ENCODE measurements around the gene NOS3.
"Not testable (repeated sequence)": the region's sequence is repeated elsewhere in the genome, so short reads cannot be mapped to it uniquely, and the experiment has no call there.

NOS3 gene

DNA sequence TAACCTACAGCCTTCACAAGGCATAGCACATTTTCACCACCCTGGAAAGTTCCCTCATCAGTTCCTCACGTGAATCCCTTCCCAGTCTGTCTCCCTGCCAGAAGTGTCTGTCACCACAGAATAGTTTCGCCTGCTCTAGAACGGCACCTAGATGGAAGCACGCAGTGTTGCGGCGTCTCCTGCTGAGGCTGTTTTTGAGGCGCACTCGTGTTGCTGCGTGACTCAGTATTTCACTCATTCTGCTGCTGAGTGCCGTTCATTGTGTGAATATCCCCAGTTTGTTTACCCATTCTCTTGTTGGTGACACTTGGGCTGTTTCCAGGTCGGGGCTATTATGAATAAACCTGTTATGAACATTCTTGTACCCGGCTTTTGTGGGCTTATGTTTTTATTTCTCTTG is 12.8 kb downstream of the NOS3 start:
- no peaks in the 10 kb centered on the region for H3K36me3 Mint-ChIP-seq
- no peak overlapping the region for H3K4me3 Mint-ChIP-seq
- no peak for ATAC-seq (replicated peaks)
- H3K27ac Mint-ChIP-seq, result no peak overlapping the region
- DNase-seq, result no peak
- peaks cover 21 to 54% of the 10 kb centered on the region in 2 donors for H3K27me3 Mint-ChIP-seq
- peaks cover 0 to 7% of the 10 kb centered on the region in 2 donors for H3K4me1 Mint-ChIP-seq
- H3K9me3 Mint-ChIP-seq, result no peaks in the 10 kb centered on the region

DNA sequence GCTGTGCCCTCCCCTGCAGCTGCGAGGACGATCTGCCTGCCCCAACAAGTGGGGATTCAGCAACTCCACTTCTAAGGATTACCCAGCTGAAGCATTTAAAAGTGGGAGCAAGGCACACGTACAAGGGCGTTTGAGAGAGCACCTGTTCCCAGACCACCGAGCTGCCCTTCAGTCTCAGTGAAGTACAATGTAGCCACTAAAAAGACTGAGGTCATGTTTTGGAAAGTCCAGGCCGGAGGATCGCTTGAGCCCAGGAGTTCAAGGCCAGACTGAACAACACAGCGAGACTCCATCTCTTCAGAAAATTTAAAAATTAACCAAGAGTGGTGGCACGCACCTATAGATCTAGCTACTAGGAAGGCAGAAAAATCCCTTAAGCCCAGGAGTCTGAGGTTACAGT is 14.7 kb downstream of the NOS3 start:
- Mint-ChIP-seq H3K9me3 (no peaks in the 10 kb centered on the region), H3K4me3 (no peak overlapping the region), H3K27me3 (peaks cover 16 to 51% of the 10 kb centered on the region in 2 donors), H3K4me1 (peaks cover 4 to 7% of the 10 kb centered on the region in 2 donors), H3K36me3 (no peaks in the 10 kb centered on the region), H3K27ac (no peak overlapping the region)
- DNase-seq (no peak), ATAC-seq (replicated peaks) (no peak)

DNA sequence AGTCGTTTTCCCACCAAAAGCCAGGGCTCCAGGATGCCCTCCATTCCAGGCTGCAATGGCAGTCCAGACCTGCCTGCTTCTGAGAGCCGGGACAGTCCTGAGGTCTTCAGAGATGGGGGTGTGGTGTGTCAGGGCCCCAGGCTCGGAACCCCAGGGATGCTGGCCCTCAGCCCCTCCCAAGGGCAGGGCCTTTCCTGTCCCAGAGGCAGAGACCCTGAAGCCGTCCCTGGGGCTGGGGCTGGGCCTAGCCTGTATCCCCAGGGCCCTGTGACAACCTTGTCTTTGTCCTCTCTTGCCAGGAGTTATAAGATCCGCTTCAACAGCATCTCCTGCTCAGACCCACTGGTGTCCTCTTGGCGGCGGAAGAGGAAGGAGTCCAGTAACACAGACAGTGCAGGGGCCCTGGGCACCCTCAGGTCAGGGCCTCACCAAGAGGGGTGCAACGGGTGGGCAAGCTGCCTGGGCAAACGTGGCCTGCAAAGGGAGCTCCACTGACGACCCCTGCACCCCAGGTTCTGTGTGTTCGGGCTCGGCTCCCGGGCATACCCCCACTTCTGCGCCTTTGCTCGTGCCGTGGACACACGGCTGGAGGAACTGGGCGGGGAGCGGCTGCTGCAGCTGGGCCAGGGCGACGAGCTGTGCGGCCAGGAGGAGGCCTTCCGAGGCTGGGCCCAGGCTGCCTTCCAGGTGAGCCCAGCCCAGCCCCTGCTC is 15.9 kb downstream of the NOS3 start:
- no peak for DNase-seq
- ATAC-seq (replicated peaks), result no peak
- Mint-ChIP-seq H3K36me3 (no peaks in the 10 kb centered on the region), H3K27ac (no peak overlapping the region), H3K4me1 (peaks cover 9% of the 10 kb centered on the region in 2 donors), H3K9me3 (no peaks in the 10 kb centered on the region), H3K27me3 (peaks cover 13 to 49% of the 10 kb centered on the region in 2 donors), H3K4me3 (no peak overlapping the region)

DNA sequence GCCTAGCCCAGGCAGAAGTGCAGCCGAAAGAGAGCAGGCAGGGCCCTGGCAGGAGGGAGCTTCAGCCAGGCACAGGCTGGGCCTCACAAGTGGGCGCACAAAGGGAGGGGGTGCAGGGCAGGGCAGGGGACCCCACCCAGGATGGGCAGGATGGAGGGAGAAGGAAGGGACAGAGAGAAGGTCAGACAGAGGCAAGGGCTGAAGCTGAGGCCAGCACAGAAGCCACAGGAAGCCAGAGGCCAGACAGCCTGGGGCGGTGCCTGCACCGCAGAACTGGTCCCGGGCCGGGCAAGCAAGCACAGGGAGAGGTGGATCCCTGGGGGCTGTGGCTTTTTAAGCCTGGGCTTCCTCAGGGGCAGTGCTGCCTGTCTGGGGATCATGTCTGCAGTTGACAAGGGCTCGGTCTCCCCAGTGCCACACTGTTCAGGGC is 16.7 kb downstream of the NOS3 start:
- Mint-ChIP-seq H3K36me3 (no peaks in the 10 kb centered on the region), H3K9me3 (no peaks in the 10 kb centered on the region), H3K27me3 (peaks cover 18 to 50% of the 10 kb centered on the region in 2 donors), H3K4me3 (peak overlapping the region in 1 of 2 donors; percentile 61), H3K27ac (peak overlapping the region; percentile 32), H3K4me1 (peaks cover 11% of the 10 kb centered on the region in 2 donors)
- DNase-seq, result no peak
- ATAC-seq (replicated peaks), result no peak

DNA sequence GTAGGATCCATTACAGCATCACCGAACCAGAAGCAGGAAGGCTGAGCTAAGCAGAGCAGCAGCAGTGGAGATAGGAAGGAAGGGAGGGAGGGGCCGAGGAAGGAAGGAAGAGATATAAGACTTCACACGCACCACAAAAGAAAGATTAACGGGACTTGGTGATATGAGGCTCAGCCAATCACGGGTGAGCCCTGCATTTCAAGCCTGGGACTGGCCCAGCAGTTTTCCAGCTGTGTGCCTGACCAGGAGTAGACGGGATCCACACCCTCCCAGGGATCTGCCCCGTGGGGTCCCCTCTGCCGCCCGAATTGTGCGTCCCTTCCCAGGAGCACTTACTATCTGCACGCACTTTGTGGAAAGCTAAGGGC is 17.3 kb downstream of the NOS3 start:
- DNase-seq (no peak), ATAC-seq (replicated peaks) (no peak)
- H3K4me3 Mint-ChIP-seq, result peak overlapping the region; percentile 62 to 69
- peaks cover 22 to 52% of the 10 kb centered on the region in 2 donors for H3K27me3 Mint-ChIP-seq
- no peaks in the 10 kb centered on the region for H3K9me3 Mint-ChIP-seq
- H3K4me1 Mint-ChIP-seq, result peaks cover 13 to 18% of the 10 kb centered on the region in 2 donors
- H3K27ac Mint-ChIP-seq, result peak overlapping the region; percentile 71
- no peaks in the 10 kb centered on the region for H3K36me3 Mint-ChIP-seq

DNA sequence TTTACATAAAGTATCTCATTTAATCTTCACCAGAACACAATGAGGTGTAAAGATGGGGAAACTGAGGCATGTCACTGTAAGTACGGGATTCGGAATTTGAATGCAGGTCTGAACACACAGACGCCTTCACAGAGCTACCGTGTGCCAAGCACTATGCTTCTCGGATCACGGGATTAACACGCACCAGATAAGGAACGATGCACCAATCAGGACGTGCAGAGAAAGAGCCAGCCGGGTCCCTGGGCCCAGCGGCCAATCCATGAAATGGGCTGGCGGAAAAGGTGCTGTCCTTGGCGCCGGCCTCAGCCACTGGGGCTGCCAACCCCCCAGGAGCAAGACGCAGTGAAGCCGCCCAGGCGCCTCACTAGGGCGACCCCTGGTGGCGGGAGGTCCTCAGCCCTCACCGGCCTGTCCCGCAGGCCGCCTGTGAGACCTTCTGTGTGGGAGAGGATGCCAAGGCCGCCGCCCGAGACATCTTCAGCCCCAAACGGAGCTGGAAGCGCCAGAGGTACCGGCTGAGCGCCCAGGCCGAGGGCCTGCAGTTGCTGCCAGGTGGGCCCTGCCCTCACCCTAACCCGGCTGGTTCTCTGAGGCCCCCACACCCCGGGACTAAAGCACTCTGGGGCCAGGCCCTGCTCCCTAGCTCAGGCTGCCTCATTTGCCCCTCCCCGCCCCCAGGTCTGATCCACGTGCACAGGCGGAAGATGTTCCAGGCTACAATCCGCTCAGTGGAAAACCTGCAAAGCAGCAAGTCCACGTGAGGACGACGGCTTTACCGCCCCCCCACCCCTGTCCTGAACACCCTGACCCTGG is 17.9 kb downstream of the NOS3 start:
- DNase-seq, result peak; percentile 63
- H3K4me1 Mint-ChIP-seq, result peaks cover 13 to 20% of the 10 kb centered on the region in 2 donors
- no peaks in the 10 kb centered on the region for H3K36me3 Mint-ChIP-seq
- ATAC-seq (replicated peaks), result peak; percentile 77 to 78
- H3K9me3 Mint-ChIP-seq, result no peaks in the 10 kb centered on the region
- peak overlapping the region; percentile 62 to 69 for H3K4me3 Mint-ChIP-seq
- peaks cover 22 to 46% of the 10 kb centered on the region in 2 donors for H3K27me3 Mint-ChIP-seq
- peak overlapping the region; percentile 71 for H3K27ac Mint-ChIP-seq

DNA sequence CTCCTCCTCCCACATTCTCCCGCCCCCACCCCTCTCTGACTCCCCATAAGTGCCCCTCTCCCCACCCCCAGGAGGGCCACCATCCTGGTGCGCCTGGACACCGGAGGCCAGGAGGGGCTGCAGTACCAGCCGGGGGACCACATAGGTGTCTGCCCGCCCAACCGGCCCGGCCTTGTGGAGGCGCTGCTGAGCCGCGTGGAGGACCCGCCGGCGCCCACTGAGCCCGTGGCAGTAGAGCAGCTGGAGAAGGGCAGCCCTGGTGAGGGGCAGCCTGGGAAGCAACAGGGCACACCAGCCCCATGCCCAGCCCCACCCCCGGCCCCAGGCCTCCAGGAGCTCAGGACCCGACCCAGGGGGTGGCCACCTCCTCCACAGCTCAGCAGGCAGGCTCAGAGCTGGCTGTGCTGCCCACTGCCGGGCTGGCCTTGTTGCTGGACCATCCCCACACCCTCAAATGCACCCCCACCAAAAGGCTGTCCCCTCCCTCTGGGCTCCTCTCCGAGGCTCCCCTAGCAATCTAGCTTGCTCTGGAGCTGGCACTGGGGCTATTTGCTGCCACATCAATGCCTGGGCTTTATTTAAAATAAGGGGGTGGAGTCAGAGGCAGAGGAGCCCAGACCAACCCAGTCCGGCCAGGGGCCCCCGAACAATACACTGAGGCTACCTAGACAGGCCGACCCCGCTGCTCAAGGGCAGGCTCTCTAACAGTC is 18.7 kb downstream of the NOS3 start:
- no peaks in the 10 kb centered on the region for H3K36me3 Mint-ChIP-seq
- ATAC-seq (replicated peaks) (no peak), DNase-seq (no peak)
- H3K9me3 Mint-ChIP-seq, result peaks cover 0 to 1% of the 10 kb centered on the region in 2 donors
- H3K4me1 Mint-ChIP-seq, result peaks cover 16 to 28% of the 10 kb centered on the region in 2 donors
- H3K4me3 Mint-ChIP-seq, result no peak overlapping the region
- no peak overlapping the region for H3K27ac Mint-ChIP-seq
- peaks cover 26 to 51% of the 10 kb centered on the region in 2 donors for H3K27me3 Mint-ChIP-seq

DNA sequence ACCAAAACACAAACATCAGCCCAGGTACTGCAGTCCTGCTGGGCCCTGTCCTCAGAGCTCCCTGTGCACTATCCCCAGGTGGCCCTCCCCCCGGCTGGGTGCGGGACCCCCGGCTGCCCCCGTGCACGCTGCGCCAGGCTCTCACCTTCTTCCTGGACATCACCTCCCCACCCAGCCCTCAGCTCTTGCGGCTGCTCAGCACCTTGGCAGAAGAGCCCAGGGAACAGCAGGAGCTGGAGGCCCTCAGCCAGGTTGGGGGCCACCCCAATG is 19.2 kb downstream of the NOS3 start:
- ATAC-seq (replicated peaks) (no peak), DNase-seq (no peak)
- H3K27ac Mint-ChIP-seq, result no peak overlapping the region
- no peak overlapping the region for H3K4me3 Mint-ChIP-seq
- peaks cover 26 to 51% of the 10 kb centered on the region in 2 donors for H3K27me3 Mint-ChIP-seq
- H3K4me1 Mint-ChIP-seq, result peaks cover 17 to 33% of the 10 kb centered on the region in 2 donors
- no peaks in the 10 kb centered on the region for H3K36me3 Mint-ChIP-seq
- peaks cover 0 to 1% of the 10 kb centered on the region in 2 donors for H3K9me3 Mint-ChIP-seq

DNA sequence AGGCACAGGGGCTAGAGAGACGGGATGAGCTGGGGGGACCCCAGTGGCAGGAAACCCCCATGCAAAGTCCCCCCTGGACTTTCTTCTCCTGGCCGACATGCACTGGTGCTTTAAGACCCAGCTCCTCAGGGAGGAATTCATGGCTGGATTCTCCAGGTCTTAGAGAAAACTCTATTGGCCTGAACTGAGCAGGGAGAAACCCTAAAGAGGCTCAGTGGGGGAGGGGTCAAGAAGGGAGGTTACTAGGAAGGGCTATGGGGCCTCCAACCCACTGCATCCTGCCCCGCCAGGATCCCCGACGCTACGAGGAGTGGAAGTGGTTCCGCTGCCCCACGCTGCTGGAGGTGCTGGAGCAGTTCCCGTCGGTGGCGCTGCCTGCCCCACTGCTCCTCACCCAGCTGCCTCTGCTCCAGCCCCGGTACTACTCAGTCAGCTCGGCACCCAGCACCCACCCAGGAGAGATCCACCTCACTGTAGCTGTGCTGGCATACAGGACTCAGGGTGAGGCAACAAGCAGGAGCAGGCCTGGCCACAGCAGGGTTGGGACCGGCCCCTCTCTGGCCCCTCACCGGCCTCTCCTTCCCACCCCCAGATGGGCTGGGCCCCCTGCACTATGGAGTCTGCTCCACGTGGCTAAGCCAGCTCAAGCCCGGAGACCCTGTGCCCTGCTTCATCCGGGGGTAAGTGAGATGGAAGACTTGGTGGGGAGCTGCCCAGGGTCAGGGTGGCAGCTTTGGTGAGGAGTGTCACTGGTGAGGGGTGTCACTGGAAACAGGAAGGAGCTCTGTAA is 19.7 kb downstream of the NOS3 start:
- peaks cover 26 to 57% of the 10 kb centered on the region in 2 donors for H3K27me3 Mint-ChIP-seq
- H3K36me3 Mint-ChIP-seq, result no peaks in the 10 kb centered on the region
- DNase-seq (no peak), ATAC-seq (replicated peaks) (no peak)
- H3K4me1 Mint-ChIP-seq, result peaks cover 22 to 38% of the 10 kb centered on the region in 2 donors
- H3K9me3 Mint-ChIP-seq, result peaks cover 0 to 1% of the 10 kb centered on the region in 2 donors
- no peak overlapping the region for H3K4me3 Mint-ChIP-seq
- no peak overlapping the region for H3K27ac Mint-ChIP-seq

DNA sequence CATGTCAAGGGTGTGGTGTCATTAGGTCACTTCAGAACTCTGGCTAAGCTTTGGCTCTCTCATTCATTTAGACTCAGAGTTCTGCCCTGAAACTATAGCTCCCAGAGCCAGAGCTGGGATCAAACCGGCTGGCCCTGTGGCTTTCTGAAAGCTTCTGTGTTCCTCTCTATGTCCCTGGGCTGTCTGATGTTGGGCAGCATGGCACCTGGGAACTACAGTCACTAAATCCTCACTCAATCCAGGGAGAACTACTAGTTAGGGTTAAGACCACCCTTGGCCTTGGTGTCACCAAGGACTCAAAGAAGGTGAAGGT is 20.2 kb downstream of the NOS3 start:
- Mint-ChIP-seq H3K4me1 (peaks cover 24 to 41% of the 10 kb centered on the region in 2 donors), H3K27me3 (peaks cover 26 to 59% of the 10 kb centered on the region in 2 donors), H3K4me3 (no peak overlapping the region), H3K9me3 (peaks cover 0 to 1% of the 10 kb centered on the region in 2 donors), H3K36me3 (no peaks in the 10 kb centered on the region), H3K27ac (no peak overlapping the region)
- no peak for ATAC-seq (replicated peaks)
- no peak for DNase-seq

DNA sequence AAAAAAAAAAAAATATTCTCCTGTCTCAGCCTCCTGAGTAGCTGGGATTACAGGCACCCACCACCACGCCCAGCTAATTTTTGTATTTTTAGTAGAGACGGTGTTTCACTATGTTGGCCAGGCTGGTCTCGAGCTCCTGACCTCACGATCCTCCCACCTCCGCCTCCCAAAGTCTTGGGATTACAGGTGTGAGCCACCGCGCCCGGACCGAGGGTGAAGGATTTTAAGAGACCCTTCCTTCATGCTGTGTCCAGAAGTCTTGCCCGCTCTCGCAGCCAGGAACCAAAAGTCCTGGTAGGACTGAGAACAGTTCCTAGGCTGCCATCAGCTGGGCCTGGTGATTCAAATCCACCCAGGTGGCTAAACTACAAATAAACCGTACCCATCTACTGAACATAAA is 20.8 kb downstream of the NOS3 start:
- not testable (repeated sequence) for H3K4me3 Mint-ChIP-seq; H3K36me3 Mint-ChIP-seq; H3K9me3 Mint-ChIP-seq; ATAC-seq (replicated peaks); DNase-seq
- Mint-ChIP-seq H3K27ac (peak overlapping the region; percentile 25), H3K4me1 (peaks cover 24 to 41% of the 10 kb centered on the region in 2 donors), H3K27me3 (peaks cover 31 to 59% of the 10 kb centered on the region in 2 donors)

DNA sequence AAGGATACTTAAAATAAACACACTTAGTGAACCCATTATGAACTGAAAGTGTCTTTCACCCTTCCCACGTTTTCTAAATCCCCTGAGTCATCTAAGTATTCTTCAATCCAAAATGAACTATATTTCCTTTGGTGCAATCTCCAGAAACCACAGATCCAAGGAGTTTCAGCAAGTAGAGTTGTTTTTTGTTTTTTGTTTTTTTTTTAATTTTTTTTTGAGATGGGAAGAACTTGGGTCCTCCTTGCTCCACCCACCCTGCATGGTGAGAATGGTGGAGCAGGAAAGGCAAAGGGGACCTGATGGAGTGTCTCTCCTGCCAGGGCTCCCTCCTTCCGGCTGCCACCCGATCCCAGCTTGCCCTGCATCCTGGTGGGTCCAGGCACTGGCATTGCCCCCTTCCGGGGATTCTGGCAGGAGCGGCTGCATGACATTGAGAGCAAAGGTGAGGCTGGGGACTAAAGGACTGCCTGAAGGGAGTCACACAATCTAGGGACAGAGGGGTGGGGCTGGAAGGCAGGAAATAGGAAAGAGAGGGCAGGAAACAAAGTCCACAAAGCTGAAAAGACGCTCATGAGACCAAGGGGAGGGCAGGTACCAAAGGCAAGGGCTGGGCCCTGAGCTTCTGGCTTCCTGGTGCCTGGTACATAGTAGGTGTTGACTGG is 21.3 kb downstream of the NOS3 start:
- ATAC-seq (replicated peaks) (no peak), DNase-seq (no peak)
- no peaks in the 10 kb centered on the region for H3K36me3 Mint-ChIP-seq
- H3K4me3 Mint-ChIP-seq, result no peak overlapping the region
- H3K27ac Mint-ChIP-seq, result no peak overlapping the region
- peaks cover 32 to 58% of the 10 kb centered on the region in 2 donors for H3K27me3 Mint-ChIP-seq
- H3K9me3 Mint-ChIP-seq, result peaks cover 0 to 1% of the 10 kb centered on the region in 2 donors
- peaks cover 24 to 41% of the 10 kb centered on the region in 2 donors for H3K4me1 Mint-ChIP-seq

DNA sequence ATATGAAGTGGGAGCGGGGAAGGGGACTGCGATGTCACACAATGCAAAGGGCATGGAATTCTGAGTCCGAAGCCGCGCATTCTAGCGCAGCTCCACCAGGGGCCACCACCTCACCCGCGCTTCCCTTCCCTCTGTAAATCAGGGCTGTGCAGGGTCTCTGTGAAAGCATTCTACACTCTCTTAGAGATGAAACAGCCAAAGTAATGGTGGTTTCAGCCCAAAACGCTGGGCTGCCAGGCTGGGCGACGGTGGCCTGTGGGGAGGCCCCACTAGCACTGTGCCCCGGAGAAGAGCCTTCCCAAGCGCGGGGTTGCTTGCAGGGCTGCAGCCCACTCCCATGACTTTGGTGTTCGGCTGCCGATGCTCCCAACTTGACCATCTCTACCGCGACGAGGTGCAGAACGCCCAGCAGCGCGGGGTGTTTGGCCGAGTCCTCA is 22.1 kb downstream of the NOS3 start:
- H3K36me3 Mint-ChIP-seq, result no peaks in the 10 kb centered on the region
- H3K27me3 Mint-ChIP-seq, result peaks cover 32 to 50% of the 10 kb centered on the region in 2 donors
- H3K4me3 Mint-ChIP-seq, result peak overlapping the region in 1 of 2 donors; percentile 57
- peak in 1 of 2 donors; percentile 13 for ATAC-seq (replicated peaks)
- DNase-seq, result no peak
- H3K27ac Mint-ChIP-seq, result no peak overlapping the region
- peaks cover 0 to 1% of the 10 kb centered on the region in 2 donors for H3K9me3 Mint-ChIP-seq
- peaks cover 27 to 48% of the 10 kb centered on the region in 2 donors for H3K4me1 Mint-ChIP-seq
